ENCODE measurements around the gene TMEM87A. TPM values are rescaled to one million over a fixed set of nuclear protein-coding genes. Genes with fewer than 3 reads are reported as not detected.

The TMEM87A gene
- polyA plus RNA-seq, 6 donors from 2014 or later, result 37.5 to 66.8 (median 48.7) TPM

GRCh38 chr15:42163291-42163690 is 109.9 kb downstream of the TMEM87A start:
- Mint-ChIP-seq H3K4me3 (no peak overlapping the region), H3K27me3 (no peaks in the 10 kb centered on the region), H3K9me3 (no peaks in the 10 kb centered on the region), H3K27ac (peak overlapping the region in 2 of 6 donors; percentile 40 to 56), H3K4me1 (no peaks in the 10 kb centered on the region), H3K36me3 (peaks cover 19 to 34% of the 10 kb centered on the region in 2 donors)
- DNase-seq (no peak), ATAC-seq (ENCODE audit: low read depth in 2 of 2) (no peak)

Other genes starting within 250 kb of the TMEM87A start
- gene PLA2G4D, start 178.9 kb downstream of the TMEM87A start, polyA plus RNA-seq (ENCODE audit: low read depth in 6 of 6), result not detected
- gene PLA2G4F, start 116.8 kb downstream of the TMEM87A start, polyA plus RNA-seq (ENCODE audit: low read depth in 6 of 6), result not detected
- gene VPS39, start 65.1 kb downstream of the TMEM87A start, polyA plus RNA-seq (ENCODE audit: low read depth in 6 of 6), result 10 to 100 TPM; 14.9 to 42.7 (median 28.9) TPM
- gene GANC, start 232 bp downstream of the TMEM87A start, polyA plus RNA-seq (ENCODE audit: low read depth in 6 of 6), result 10 to 100 TPM; 20.8 to 48.7 (median 36.6) TPM
- 1 to 10 TPM in 4 of 6 donors, under 1 TPM in 1, not detected in 1; 0.29 to 5.7 (median 1.6) TPM for gene CAPN3, start 86.1 kb upstream of the TMEM87A start, polyA plus RNA-seq (ENCODE audit: low read depth in 6 of 6)
- gene ZNF106, start 217.7 kb upstream of the TMEM87A start, polyA plus RNA-seq (ENCODE audit: low read depth in 6 of 6), result 10 to 100 TPM; 24.1 to 87.1 (median 52.0) TPM
- 100 to 1,000 TPM; 156 to 209 (median 175) TPM for gene SNAP23, start 222.2 kb upstream of the TMEM87A start, polyA plus RNA-seq (ENCODE audit: low read depth in 6 of 6)